GM21619 (cell line): ENCODE measurements around the gene REM2.

Experiments used
- ATAC-seq: cut with Tn5 transposase; IDR thresholded peaks from one replicate; pipeline ENCODE4 v1.9.1; 2021; ENCODE audit not compliant: unreplicated experiment

The REM2 gene, protein sequence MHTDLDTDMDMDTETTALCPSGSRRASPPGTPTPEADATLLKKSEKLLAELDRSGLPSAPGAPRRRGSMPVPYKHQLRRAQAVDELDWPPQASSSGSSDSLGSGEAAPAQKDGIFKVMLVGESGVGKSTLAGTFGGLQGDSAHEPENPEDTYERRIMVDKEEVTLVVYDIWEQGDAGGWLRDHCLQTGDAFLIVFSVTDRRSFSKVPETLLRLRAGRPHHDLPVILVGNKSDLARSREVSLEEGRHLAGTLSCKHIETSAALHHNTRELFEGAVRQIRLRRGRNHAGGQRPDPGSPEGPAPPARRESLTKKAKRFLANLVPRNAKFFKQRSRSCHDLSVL

DNA sequence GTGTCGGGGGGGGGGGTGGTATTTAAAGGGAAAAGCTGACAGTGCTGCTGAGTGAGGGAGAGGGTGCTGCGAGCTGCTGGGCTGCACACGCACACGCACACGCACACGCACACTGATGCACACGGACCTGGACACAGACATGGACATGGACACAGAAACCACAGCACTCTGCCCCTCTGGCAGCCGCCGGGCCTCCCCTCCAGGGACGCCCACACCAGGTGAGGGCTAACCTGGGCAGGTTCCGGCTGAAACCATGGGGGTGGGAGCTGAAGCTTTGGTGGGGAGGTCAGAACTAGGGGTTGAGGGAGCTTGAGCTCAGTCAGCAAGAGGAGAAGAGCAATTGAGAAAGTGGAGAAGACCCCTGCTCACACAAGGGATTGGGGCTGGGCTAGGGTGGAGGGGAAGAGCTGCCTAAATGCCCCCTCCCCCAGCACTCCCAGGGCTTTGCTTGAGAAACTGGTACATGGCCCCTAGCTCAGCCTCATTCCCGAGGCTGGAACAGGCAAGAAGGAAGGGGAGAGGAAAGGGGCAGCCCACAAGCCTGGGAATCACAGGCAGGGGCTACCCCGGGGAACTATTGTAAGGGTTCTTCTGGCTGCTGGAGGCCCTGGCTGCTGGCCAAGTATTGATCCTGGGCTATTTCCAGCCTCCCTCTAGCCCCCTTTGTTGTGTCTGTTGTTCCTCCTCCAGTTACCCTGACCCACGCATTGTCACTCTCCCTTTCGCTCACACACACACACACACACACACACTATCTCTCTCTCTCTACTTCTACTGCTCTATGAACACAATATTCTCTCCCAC is at the start of gene REM2:
TSS of gene REM2 (plus strand) at position 50 of the 804 bp plus-strand sequence. CDS start at position 116, 66 bp downstream.
- no peak for ATAC-seq

DNA sequence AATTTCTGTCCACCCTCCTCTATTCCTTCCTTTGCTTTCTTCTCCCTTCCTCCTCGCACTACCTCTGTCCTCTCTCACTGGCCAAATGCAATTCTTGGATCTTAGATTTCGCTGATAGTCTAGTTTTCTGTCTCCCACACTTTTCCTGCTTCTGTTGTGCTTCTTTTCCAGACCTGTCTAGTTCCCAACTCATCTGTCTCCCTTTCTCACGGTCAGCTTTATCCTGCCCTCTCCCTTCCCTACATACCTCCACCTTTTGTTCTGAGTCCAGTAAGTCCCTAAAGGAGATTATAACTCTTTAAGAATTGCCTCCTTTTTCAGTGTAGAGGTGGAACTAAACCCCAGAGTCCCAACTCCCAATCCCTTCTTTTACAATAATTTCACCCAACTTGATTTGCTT is 47.5 kb upstream of the REM2 start:
- ATAC-seq: no peak

- no peak for ATAC-seq
Measured at GRCh38 chr14:22836301-22837113, 46.5 kb upstream of the REM2 start, which contains the start of gene MMP14. TSS of gene MMP14 (plus strand) at chr14:22836585. CDS start at chr14:22836818, 233 bp downstream.

DNA sequence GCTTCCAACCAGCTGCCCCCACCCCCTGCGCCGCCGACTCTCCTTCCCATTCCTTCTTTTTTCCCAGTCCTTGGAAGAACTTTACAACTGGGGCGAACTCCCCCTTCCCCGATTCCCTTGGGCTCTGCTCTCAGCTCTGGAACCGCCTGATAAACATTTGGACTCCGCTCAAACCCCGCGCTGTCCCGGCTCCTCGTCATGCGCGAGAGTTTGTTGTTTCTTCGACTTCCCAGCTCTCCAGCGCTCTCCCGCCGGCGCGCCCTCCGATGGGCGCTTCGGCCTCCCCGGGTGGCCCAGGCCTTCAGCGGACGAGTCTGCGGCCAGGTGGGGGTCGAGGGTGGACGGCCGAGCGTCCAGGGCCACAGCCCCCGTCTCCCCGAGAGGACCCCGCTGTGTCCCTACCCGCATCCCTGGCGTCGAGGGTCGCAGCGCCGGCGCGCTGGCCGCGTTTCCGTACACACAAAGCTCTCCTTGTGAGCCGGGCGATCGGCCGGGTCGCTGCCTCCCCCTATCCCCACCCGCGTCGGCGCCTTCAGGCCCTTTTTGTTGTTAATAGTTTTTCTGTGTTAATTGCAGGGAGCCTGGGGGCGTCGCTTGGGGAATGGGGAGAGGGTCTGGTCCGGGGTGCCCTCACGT is 45.8 kb upstream of the REM2 start:
- no peak for ATAC-seq

DNA sequence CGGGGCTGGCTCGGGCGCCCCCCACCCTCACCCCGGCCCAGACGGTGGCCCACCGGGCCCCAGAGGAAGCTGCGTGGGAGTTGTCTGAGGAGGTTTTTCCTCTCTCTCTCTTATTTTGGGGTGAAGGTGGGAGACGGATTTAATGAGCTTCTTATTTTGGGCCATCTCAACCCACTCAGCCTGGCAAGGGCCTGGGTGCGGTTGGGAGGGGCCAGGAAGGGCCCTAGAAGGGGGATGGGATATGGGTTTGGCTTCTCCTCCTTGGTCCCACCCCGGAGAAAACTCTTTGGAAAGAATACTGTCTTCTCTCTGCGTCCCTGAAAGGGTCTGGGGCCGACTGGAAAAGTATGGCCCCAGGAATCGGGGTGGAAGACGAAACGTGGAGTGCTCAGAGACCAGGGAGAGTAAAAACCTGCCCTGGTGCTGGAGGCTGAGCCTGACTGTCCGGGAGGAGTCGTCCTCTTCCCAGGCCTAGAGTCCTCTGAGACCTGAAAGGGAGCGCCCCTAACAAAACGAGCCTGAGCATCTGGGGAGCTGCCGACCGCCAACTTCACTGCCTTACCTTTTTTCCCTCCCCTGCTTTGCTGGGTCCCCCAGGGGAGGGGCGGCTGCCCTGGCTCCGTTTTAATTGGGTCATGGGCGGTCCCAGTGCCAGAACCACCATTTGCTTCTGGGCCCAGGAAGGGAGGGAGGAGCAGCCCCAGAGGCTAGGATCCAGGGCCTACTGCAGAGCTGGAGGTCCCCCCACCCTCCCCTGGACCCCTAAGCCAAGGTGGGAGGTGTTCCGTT is 45.1 kb upstream of the REM2 start:
- ATAC-seq: no peak

DNA sequence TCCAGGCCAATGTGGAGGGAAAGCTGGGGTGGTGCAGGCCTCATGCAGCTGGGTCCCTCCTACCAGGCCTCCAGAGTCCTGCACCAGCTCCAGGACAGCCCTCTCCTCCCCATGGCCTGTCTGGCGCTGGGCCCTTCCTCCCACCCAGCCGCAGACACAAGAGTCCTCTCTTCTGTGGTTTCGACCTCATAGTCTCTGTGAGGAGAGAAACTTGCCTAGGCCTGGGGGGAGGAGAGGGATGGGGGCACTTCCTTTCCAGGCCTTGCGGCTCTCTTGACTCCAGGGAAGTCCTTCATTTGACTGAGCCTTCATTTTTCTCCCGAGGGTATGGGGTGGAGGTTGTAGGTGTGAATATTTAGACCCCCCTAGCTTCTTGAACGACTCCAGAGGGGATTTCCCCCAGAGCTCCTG is 44.4 kb upstream of the REM2 start:
- no peak for ATAC-seq

DNA sequence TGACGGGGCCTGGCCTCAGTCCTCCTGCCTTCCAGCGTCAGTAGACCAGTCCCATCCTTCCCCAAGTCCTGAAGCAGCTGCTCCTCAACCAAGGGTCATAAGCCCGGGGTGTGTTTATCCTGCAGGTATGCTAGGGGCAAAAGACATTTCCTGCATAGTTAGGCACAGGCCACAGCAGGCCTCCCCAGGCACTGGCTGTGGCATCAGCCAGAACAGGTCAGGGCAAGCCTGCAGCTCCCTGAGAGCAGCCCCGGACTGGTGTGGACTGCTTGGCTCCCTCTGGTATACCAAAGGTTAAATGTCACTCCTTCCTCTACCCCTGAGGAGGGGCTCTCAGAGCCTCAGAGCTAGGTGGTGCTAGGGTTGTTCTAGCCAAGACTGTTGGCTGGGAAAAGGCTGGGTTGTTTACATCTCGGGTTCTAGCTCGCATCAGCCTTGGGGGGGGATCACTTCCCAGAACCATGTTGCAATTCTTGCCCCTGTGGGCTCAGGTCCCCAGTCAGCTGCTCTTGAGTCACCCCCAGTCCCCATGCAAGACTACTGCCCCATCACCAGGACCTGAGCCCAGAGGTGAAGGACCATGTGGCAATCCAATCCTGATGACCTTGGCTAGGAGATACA is 43.8 kb upstream of the REM2 start:
- no peak for ATAC-seq

DNA sequence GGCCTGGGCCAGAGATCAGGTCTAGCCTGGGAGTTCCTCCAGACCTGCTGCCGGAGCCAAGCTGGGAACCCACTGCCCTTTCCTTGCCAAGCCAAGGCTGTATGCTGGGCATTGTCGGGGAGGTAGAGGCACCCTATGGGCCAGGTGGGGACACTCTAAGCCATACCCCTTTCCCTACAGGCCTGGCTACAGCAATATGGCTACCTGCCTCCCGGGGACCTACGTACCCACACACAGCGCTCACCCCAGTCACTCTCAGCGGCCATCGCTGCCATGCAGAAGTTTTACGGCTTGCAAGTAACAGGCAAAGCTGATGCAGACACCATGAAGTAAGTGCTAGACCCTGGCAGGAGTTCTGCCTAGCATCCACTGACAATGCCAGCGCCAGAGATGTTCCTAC is 41.7 kb upstream of the REM2 start:
- no peak for ATAC-seq

DNA sequence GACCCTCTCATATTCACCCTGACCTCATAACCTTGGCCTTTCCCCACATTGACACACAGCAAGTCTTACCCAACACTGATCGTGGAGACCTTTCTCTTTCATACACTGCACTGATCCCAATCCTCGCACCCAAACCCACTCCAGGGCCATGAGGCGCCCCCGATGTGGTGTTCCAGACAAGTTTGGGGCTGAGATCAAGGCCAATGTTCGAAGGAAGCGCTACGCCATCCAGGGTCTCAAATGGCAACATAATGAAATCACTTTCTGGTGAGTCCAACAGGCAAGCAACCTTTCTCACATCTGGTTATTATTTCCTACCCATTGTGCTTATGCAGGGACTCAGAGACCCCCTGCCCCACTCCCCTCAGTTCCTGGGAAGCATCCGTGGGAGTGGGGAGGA is 41.3 kb upstream of the REM2 start:
- ATAC-seq: no peak

GRCh38 chr14:22842211-22843122 is 40.6 kb upstream of the REM2 start:
- ATAC-seq: no peak

DNA sequence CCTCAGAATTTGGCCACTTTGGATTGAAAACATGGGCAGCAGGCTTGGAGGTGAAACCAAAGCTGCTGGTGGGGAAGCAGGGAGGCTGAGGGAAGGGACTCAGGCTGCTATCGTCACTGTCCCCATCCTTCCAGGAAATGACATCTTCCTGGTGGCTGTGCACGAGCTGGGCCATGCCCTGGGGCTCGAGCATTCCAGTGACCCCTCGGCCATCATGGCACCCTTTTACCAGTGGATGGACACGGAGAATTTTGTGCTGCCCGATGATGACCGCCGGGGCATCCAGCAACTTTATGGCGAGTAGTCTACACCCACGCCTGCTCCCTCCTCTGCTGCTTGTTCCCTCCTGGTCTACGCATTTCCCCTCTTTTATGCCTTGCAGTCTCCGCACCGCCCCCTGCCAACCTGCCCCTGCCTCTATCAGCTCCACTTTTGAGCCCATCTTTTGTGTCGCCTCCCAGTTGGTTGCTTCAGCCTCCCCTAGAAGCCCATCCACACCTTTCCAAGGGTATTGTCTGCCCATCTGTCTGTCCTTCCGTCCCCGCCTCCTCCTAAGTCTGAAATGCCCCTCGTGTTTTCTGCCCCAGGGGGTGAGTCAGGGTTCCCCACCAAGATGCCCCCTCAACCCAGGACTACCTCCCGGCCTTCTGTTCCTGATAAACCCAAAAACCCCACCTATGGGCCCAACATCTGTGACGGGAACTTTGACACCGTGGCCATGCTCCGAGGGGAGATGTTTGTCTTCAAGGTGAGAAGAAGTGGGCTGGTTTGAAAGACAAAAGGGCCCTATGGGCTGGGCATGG is 39.7 kb upstream of the REM2 start:
- no peak for ATAC-seq

DNA sequence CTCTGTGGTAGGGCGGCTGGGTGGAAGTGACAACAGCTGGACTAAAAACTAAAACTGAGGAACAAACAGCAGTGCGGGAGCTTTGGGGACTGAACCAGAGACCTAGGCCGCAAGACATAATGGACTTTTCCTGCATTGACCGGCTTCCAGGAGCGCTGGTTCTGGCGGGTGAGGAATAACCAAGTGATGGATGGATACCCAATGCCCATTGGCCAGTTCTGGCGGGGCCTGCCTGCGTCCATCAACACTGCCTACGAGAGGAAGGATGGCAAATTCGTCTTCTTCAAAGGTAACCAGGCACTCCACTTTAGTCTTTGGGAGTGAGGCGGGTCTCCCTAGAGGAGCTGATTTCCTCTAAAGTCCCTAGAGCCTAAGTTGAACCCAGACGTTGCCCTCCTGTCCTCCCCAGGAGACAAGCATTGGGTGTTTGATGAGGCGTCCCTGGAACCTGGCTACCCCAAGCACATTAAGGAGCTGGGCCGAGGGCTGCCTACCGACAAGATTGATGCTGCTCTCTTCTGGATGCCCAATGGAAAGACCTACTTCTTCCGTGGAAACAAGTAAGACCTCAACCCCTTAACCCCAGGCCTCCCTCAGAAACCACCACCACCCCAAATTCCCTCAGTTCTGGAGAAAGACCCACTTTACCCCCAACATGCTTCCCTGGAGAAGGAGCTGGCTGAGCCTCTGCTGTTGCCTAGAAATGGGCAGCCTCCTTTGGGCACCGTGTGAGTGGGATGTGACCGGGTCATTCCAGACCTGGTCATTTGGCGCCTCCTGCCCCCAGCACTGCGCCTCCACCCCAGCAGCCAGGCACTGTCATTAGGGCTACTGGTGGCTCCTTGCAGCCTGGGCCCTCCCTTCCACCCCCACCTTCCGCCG is 38.6 kb upstream of the REM2 start:
- ATAC-seq: no peak

DNA sequence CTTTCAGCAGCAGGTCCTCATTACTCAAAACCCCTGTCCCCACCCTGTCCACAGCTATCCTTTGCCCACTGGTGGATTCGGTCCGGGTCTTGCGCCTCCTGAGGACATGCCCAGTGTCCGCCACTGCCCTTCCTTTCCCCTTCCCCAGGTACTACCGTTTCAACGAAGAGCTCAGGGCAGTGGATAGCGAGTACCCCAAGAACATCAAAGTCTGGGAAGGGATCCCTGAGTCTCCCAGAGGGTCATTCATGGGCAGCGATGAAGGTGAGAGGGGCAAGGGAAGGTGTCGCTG is 38.0 kb upstream of the REM2 start:
- ATAC-seq: no peak

DNA sequence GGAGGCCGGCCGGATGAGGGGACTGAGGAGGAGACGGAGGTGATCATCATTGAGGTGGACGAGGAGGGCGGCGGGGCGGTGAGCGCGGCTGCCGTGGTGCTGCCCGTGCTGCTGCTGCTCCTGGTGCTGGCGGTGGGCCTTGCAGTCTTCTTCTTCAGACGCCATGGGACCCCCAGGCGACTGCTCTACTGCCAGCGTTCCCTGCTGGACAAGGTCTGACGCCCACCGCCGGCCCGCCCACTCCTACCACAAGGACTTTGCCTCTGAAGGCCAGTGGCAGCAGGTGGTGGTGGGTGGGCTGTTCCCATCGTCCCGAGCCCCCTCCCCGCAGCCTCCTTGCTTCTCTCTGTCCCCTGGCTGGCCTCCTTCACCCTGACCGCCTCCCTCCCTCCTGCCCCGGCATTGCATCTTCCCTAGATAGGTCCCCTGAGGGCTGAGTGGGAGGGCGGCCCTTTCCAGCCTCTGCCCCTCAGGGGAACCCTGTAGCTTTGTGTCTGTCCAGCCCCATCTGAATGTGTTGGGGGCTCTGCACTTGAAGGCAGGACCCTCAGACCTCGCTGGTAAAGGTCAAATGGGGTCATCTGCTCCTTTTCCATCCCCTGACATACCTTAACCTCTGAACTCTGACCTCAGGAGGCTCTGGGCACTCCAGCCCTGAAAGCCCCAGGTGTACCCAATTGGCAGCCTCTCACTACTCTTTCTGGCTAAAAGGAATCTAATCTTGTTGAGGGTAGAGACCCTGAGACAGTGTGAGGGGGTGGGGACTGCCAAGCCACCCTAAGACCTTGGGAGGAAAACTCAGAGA is 37.0 kb upstream of the REM2 start:
- no peak for ATAC-seq

GRCh38 chr14:22846811-22847307 is 36.2 kb upstream of the REM2 start:
- no peak for ATAC-seq
